ENCODE data around the gene ARAP3. TPM values are rescaled to one million over a fixed set of nuclear protein-coding genes. Genes with fewer than 3 reads are reported as not detected.

Gene ARAP3
- polyA plus RNA-seq, 3 donors from 2014 or later = 0.68 to 1.3 TPM; not detected in 1

GRCh38 chr5:141711687-141712086 lies 29.7 kb upstream of the ARAP3 start:
- Mint-ChIP-seq H3K4me1 (no peaks in the 10 kb centered on the region), H3K9me3 (no peaks in the 10 kb centered on the region), H3K36me3 (no peaks in the 10 kb centered on the region), H3K27ac (no peak overlapping the region), H3K4me3 (no peak overlapping the region), H3K27me3 (ENCODE audit: low read depth in 3 of 3) (peaks cover 0 to 4% (median 2%) of the 10 kb centered on the region in 3 donors)
- DNase-seq = no peak

GRCh38 chr5:141709699-141710267 lies 27.8 kb upstream of the ARAP3 start:
- Mint-ChIP-seq H3K27me3 (ENCODE audit: low read depth in 3 of 3) (peaks cover 0 to 4% (median 2%) of the 10 kb centered on the region in 3 donors), H3K27ac (no peak overlapping the region), H3K9me3 (no peaks in the 10 kb centered on the region), H3K4me3 (no peak overlapping the region), H3K36me3 (no peaks in the 10 kb centered on the region), H3K4me1 (no peaks in the 10 kb centered on the region)
- DNase-seq = no peak

GRCh38 chr5:141708016-141708415 lies 26.0 kb upstream of the ARAP3 start:
- Mint-ChIP-seq H3K4me1 (peaks cover 0 to 4% of the 10 kb centered on the region in 2 donors), H3K9me3 (no peaks in the 10 kb centered on the region), H3K27me3 (ENCODE audit: low read depth in 3 of 3) (peaks cover under 1 to 6% (median 3%) of the 10 kb centered on the region in 3 donors), H3K4me3 (no peak overlapping the region), H3K36me3 (no peaks in the 10 kb centered on the region), H3K27ac (no peak overlapping the region)
- DNase-seq = no peak

- no peaks in the 10 kb centered on the region for H3K36me3 Mint-ChIP-seq
- DNase-seq = no peak
- peaks cover 4 to 8% (median 4%) of the 10 kb centered on the region in 3 donors for H3K27me3 Mint-ChIP-seq (ENCODE audit: low read depth in 3 of 3)
- no peaks in the 10 kb centered on the region for H3K9me3 Mint-ChIP-seq
- H3K4me3 Mint-ChIP-seq = no peak overlapping the region
- H3K4me1 Mint-ChIP-seq = peaks cover 5 to 8% of the 10 kb centered on the region in 2 donors
- H3K27ac Mint-ChIP-seq = no peak overlapping the region
Observed at GRCh38 chr5:141707510-141707909, 25.5 kb upstream of the ARAP3 start.

GRCh38 chr5:141706121-141706520 lies 24.1 kb upstream of the ARAP3 start:
- DNase-seq = no peak
- peaks cover 14 to 19% of the 10 kb centered on the region in 2 donors for H3K4me1 Mint-ChIP-seq
- no peak overlapping the region for H3K27ac Mint-ChIP-seq
- no peaks in the 10 kb centered on the region for H3K36me3 Mint-ChIP-seq
- peaks cover 5 to 12% (median 11%) of the 10 kb centered on the region in 3 donors for H3K27me3 Mint-ChIP-seq (ENCODE audit: low read depth in 3 of 3)
- H3K4me3 Mint-ChIP-seq = no peak overlapping the region
- H3K9me3 Mint-ChIP-seq = no peaks in the 10 kb centered on the region

GRCh38 chr5:141705469-141705868 lies 23.4 kb upstream of the ARAP3 start:
- Mint-ChIP-seq H3K9me3 (no peaks in the 10 kb centered on the region), H3K36me3 (no peaks in the 10 kb centered on the region), H3K27me3 (ENCODE audit: low read depth in 3 of 3) (peaks cover 9 to 17% (median 12%) of the 10 kb centered on the region in 3 donors), H3K4me1 (peaks cover 14 to 20% of the 10 kb centered on the region in 2 donors), H3K4me3 (no peak overlapping the region), H3K27ac (no peak overlapping the region)
- no peak for DNase-seq

- Mint-ChIP-seq H3K27ac (no peak overlapping the region), H3K4me1 (peaks cover 14 to 20% of the 10 kb centered on the region in 2 donors), H3K9me3 (no peaks in the 10 kb centered on the region), H3K27me3 (ENCODE audit: low read depth in 3 of 3) (peaks cover 9 to 21% (median 14%) of the 10 kb centered on the region in 3 donors), H3K4me3 (no peak overlapping the region), H3K36me3 (no peaks in the 10 kb centered on the region)
- DNase-seq = no peak
Observed at GRCh38 chr5:141704782-141705297, 22.8 kb upstream of the ARAP3 start.

- no peak for DNase-seq
- H3K27ac Mint-ChIP-seq = peak overlapping the region in 1 of 6 donors; percentile 79
- no peaks in the 10 kb centered on the region for H3K36me3 Mint-ChIP-seq
- no peaks in the 10 kb centered on the region for H3K9me3 Mint-ChIP-seq
- H3K4me1 Mint-ChIP-seq = peaks cover 14 to 20% of the 10 kb centered on the region in 2 donors
- H3K4me3 Mint-ChIP-seq = peak overlapping the region in 1 of 5 donors; percentile 79
- H3K27me3 Mint-ChIP-seq (ENCODE audit: low read depth in 3 of 3) = peaks cover 9 to 30% (median 12%) of the 10 kb centered on the region in 3 donors
Observed at GRCh38 chr5:141703133-141703561, 21.1 kb upstream of the ARAP3 start.

- Mint-ChIP-seq H3K4me3 (peak overlapping the region in 3 of 5 donors; percentile 7 to 79 (median 9)), H3K27me3 (ENCODE audit: low read depth in 3 of 3) (peaks cover 9 to 30% (median 12%) of the 10 kb centered on the region in 3 donors), H3K27ac (no peak overlapping the region), H3K36me3 (no peaks in the 10 kb centered on the region), H3K4me1 (peaks cover 14 to 20% of the 10 kb centered on the region in 2 donors), H3K9me3 (no peaks in the 10 kb centered on the region)
- DNase-seq = no peak
Observed at GRCh38 chr5:141701360-141702119, 19.5 kb upstream of the ARAP3 start.

- no peak overlapping the region for H3K4me3 Mint-ChIP-seq
Observed at GRCh38 chr5:141697586-141697985, 15.6 kb upstream of the ARAP3 start.

GRCh38 chr5:141696431-141696830 lies 14.4 kb upstream of the ARAP3 start:
- no peak overlapping the region for H3K4me3 Mint-ChIP-seq
- H3K9me3 Mint-ChIP-seq = no peaks in the 10 kb centered on the region
- H3K36me3 Mint-ChIP-seq = no peaks in the 10 kb centered on the region
- peaks cover 4 to 24% (median 8%) of the 10 kb centered on the region in 3 donors for H3K27me3 Mint-ChIP-seq (ENCODE audit: low read depth in 3 of 3)
- no peak for DNase-seq
- no peak overlapping the region for H3K27ac Mint-ChIP-seq
- H3K4me1 Mint-ChIP-seq = peaks cover 11 to 15% of the 10 kb centered on the region in 2 donors

More at GRCh38 chr5:141697586-141697985, 15.6 kb upstream of the ARAP3 start:
- Mint-ChIP-seq H3K27ac (no peak overlapping the region), H3K9me3 (no peaks in the 10 kb centered on the region), H3K36me3 (no peaks in the 10 kb centered on the region), H3K4me1 (peaks cover 12 to 13% of the 10 kb centered on the region in 2 donors), H3K27me3 (ENCODE audit: low read depth in 3 of 3) (peaks cover 8 to 26% (median 9%) of the 10 kb centered on the region in 3 donors)
- no peak for DNase-seq

GRCh38 chr5:141695627-141696215 lies 13.7 kb upstream of the ARAP3 start:
- Mint-ChIP-seq H3K27me3 (ENCODE audit: low read depth in 3 of 3) (peaks cover 3 to 21% (median 4%) of the 10 kb centered on the region in 3 donors), H3K4me1 (peaks cover 11 to 12% of the 10 kb centered on the region in 2 donors), H3K36me3 (no peaks in the 10 kb centered on the region), H3K4me3 (no peak overlapping the region), H3K9me3 (no peaks in the 10 kb centered on the region), H3K27ac (no peak overlapping the region)
- no peak for DNase-seq

GRCh38 chr5:141694479-141694878 lies 12.4 kb upstream of the ARAP3 start:
- H3K9me3 Mint-ChIP-seq = no peaks in the 10 kb centered on the region
- no peak overlapping the region for H3K27ac Mint-ChIP-seq
- H3K4me1 Mint-ChIP-seq = peaks cover 11 to 12% of the 10 kb centered on the region in 2 donors
- no peak overlapping the region for H3K4me3 Mint-ChIP-seq
- peaks cover 3 to 12% (median 6%) of the 10 kb centered on the region in 3 donors for H3K27me3 Mint-ChIP-seq (ENCODE audit: low read depth in 3 of 3)
- H3K36me3 Mint-ChIP-seq = no peaks in the 10 kb centered on the region
- DNase-seq = no peak

All from immature natural killer cell (primary cell).